ENCODE measurements around the gene DCTN1. TPM values are rescaled to one million over a fixed set of nuclear protein-coding genes. Genes with fewer than 3 reads are reported as not detected.

Gene DCTN1
- total and polyA plus RNA-seq, 2 donors (not counting 3 experiments of a cell fraction or from before 2014, with no cell fraction given), result 130 to 170 TPM

DNA sequence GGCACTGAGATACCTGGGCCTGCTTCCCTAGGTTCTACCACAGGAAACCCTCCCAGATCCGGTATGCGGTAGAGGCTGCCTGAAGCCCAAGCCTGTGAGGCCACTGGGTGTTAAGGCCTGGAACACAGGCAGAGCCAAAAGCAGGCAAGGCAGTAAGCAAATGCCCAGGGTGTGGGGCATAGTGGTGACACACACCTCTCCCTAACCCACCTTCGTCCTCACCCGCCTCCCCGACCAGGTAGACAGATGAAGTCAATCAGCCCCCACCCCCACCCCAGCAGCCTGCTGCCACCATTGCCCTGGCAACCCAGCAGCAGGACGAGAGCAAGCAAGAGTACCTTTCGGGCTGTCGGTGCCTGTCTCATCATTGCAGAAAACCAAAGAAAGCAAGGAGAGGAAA is 6.1 kb downstream of the DCTN1 start:
- Histone ChIP-seq H3K79me2 (ENCODE audit: control insufficient read depth, insufficient read depth, low read length) (peaks cover 4% of the 10 kb centered on the region), H3K27me3 (ENCODE audit: control insufficient read depth in 2 of 2, insufficient read depth in 2 of 2, low read length in 2 of 2) (no peaks in the 10 kb centered on the region), H3K4me2 (ENCODE audit: insufficient read depth, low read length) (no peak overlapping the region), H3K4me3 (replicated peaks in 1 of 3; ENCODE audit: insufficient read depth in 1 of 3, low read depth in 1 of 3, low read length in 3 of 3) (no peak overlapping the region), H2AFZ (ENCODE audit: low read depth, low read length) (no peak overlapping the region), H3K4me1 (ENCODE audit: control insufficient read depth, extremely low read depth, insufficient read depth, low read length) (no peaks in the 10 kb centered on the region), H3K27ac (ENCODE audit: insufficient read depth, low read depth, low read length) (no peak overlapping the region), H3K9me3 (replicated peaks; ENCODE audit: control insufficient read depth, insufficient read depth, low read length) (no peaks in the 10 kb centered on the region), H3K36me3 (ENCODE audit: control insufficient read depth in 2 of 2, extremely low read depth in 1 of 2, insufficient read depth in 2 of 2, low read length in 2 of 2) (peaks cover 5 to 36% of the 10 kb centered on the region in 2 experiments), H4K20me1 (replicated peaks; ENCODE audit: control insufficient read depth, extremely low read depth, insufficient read depth, low read length) (no peaks in the 10 kb centered on the region), H3K9ac (replicated peaks; ENCODE audit: extremely low read depth, insufficient read depth, low read length) (no peak overlapping the region), H3K9me1 (replicated peaks; ENCODE audit: control insufficient read depth, extremely low read depth, insufficient read depth, low read length) (no peaks in the 10 kb centered on the region)
- FAIRE-seq, result no peak
- CTCF ChIA-PET, result interaction anchor here (0.6 to 1.5 kb wide), 3 partner anchors 18 to 39 kb away, joined by 3 to 5 read pairs (median 3); no protein-coding TSS in a partner anchor
- no TSS peak for BruUV-seq (replicated peaks)
- intact Hi-C loops (cut with micrococcal nuclease), result no loop called here
- POLR2A ChIA-PET, result no interaction called here
- no peak for DNase-seq (ENCODE audit: low read depth, low spot score)
- TF ChIP-seq POLR2AphosphoS5 (IDR thresholded peaks at IDR 0.05; ENCODE audit: insufficient read depth, low read depth, low read length) (no peak), FOS (IDR thresholded peaks at IDR 0.05; ENCODE audit: borderline replicate concordance, insufficient read depth, low read length) (no peak), GATA2 (IDR thresholded peaks at IDR 0.05; ENCODE audit: insufficient read depth, insufficient read length, low read depth, low read length) (no peak), EZH2 (IDR thresholded peaks at IDR 0.05; ENCODE audit: borderline replicate concordance, low read depth, low read length, severe bottlenecking) (no peak), MYC (IDR thresholded peaks at IDR 0.05; ENCODE audit: low read depth, low read length) (no peak), POLR2A (IDR thresholded peaks at IDR 0.05; ENCODE audit: low read depth, low read length) (no peak), JUN (IDR thresholded peaks at IDR 0.05; ENCODE audit: borderline replicate concordance, insufficient read depth, insufficient read length, low read depth) (no peak)
- TF ChIP-seq, protein P1, sequence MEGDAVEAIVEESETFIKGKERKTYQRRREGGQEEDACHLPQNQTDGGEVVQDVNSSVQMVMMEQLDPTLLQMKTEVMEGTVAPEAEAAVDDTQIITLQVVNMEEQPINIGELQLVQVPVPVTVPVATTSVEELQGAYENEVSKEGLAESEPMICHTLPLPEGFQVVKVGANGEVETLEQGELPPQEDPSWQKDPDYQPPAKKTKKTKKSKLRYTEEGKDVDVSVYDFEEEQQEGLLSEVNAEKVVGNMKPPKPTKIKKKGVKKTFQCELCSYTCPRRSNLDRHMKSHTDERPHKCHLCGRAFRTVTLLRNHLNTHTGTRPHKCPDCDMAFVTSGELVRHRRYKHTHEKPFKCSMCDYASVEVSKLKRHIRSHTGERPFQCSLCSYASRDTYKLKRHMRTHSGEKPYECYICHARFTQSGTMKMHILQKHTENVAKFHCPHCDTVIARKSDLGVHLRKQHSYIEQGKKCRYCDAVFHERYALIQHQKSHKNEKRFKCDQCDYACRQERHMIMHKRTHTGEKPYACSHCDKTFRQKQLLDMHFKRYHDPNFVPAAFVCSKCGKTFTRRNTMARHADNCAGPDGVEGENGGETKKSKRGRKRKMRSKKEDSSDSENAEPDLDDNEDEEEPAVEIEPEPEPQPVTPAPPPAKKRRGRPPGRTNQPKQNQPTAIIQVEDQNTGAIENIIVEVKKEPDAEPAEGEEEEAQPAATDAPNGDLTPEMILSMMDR (IDR thresholded peaks at IDR 0.05; ENCODE audit: extremely low read depth in 1 of 2, insufficient read depth in 1 of 2, low read depth in 1 of 2, low read length in 2 of 2), result no peak
- TF ChIP-seq, protein P2, sequence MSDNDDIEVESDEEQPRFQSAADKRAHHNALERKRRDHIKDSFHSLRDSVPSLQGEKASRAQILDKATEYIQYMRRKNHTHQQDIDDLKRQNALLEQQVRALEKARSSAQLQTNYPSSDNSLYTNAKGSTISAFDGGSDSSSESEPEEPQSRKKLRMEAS (IDR thresholded peaks at IDR 0.05; ENCODE audit: insufficient read depth, insufficient read length), result no peak
- dilution Hi-C loops (cut with MboI; ENCODE audit: extremely low pct_ligation_motif_present, low sequenced_read_pairs), result no loop called here
